HL-60 (cell line): ENCODE data around the gene IQSEC3.

ENCODE experiments used
- DNase-seq, 2 experiments: peaks; one replicate each; pipeline ENCODE4 v3.0.0-alpha.2; 2010 to 2020; ENCODE audit warnings: low read depth in 1 of 2, low spot score in 1 of 2
- H3K27ac ChIP-seq: fragments of 250-450 bp; sonication (Bioruptor Pico); replicated peaks from 2 replicates; pipeline ENCODE4 v1.5.1; 2020; ENCODE audit warnings: mild to moderate bottlenecking, moderate library complexity
- H3K27me3 ChIP-seq: fragments of 250-450 bp; sonication (Bioruptor Pico); 2 replicates; pipeline ENCODE4 v1.5.1; 2021; ENCODE audit warnings: mild to moderate bottlenecking, moderate library complexity; ENCODE audit not compliant: insufficient read depth, poor library complexity, severe bottlenecking
- H3K4me3 ChIP-seq: replicated peaks from 2 replicates; pipeline ENCODE4 v1.5.1; 2011; ENCODE audit warnings: mild to moderate bottlenecking, control low read depth, low read length; ENCODE audit not compliant: insufficient read depth
- GABPA ChIP-seq: IDR thresholded peaks from 2 replicates; pipeline ENCODE4 v1.6.1; 2012; ENCODE audit warnings: low read depth
- POLR2AphosphoS5 ChIP-seq: IDR thresholded peaks from 2 replicates; pipeline ENCODE4 v1.6.1; 2012; ENCODE audit warnings: low read depth
- REST ChIP-seq: IDR thresholded peaks from 2 replicates; pipeline ENCODE4 v1.6.1; 2012; ENCODE audit warnings: low read depth; ENCODE audit not compliant: insufficient replicate concordance
- SPI1 ChIP-seq: IDR thresholded peaks from 2 replicates; pipeline ENCODE4 v1.6.1; 2012; ENCODE audit warnings: low read depth, mild to moderate bottlenecking, borderline replicate concordance
- TF ChIP-seq, protein P1 (sequence below): IDR thresholded peaks from one replicate; pipeline ENCODE4 v1.5.1; 2011; ENCODE audit warnings: low read length, control low read depth, inconsistent platforms; ENCODE audit not compliant: insufficient read depth

IQSEC3 gene

GRCh38 chr12:125566-125965 lies 59.0 kb downstream of the IQSEC3 start:
- TF ChIP-seq POLR2AphosphoS5 (no peak), REST (no peak), SPI1 (no peak), GABPA (no peak)
- TF ChIP-seq, protein P1, sequence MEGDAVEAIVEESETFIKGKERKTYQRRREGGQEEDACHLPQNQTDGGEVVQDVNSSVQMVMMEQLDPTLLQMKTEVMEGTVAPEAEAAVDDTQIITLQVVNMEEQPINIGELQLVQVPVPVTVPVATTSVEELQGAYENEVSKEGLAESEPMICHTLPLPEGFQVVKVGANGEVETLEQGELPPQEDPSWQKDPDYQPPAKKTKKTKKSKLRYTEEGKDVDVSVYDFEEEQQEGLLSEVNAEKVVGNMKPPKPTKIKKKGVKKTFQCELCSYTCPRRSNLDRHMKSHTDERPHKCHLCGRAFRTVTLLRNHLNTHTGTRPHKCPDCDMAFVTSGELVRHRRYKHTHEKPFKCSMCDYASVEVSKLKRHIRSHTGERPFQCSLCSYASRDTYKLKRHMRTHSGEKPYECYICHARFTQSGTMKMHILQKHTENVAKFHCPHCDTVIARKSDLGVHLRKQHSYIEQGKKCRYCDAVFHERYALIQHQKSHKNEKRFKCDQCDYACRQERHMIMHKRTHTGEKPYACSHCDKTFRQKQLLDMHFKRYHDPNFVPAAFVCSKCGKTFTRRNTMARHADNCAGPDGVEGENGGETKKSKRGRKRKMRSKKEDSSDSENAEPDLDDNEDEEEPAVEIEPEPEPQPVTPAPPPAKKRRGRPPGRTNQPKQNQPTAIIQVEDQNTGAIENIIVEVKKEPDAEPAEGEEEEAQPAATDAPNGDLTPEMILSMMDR, result no peak
- no peak for DNase-seq
- H3K27ac ChIP-seq, result no peak overlapping the region
- no peak overlapping the region for H3K4me3 ChIP-seq
- no peaks in the 10 kb centered on the region for H3K27me3 ChIP-seq

- TF ChIP-seq GABPA (no peak), SPI1 (peak; percentile 22; the same call in 1 of the 2 replicates), POLR2AphosphoS5 (no peak)
- TF ChIP-seq, protein P1, result no peak
- DNase-seq, result peak in 1 of 2 experiments; percentile 50
- Histone ChIP-seq H3K27me3 (no peaks in the 10 kb centered on the region), H3K4me3 (no peak overlapping the region), H3K27ac (no peak overlapping the region)
Measured at GRCh38 chr12:128079-128478, 61.5 kb downstream of the IQSEC3 start.

GRCh38 chr12:129001-129400 lies 62.4 kb downstream of the IQSEC3 start:
- no peak for DNase-seq
- Histone ChIP-seq H3K27me3 (no peaks in the 10 kb centered on the region), H3K27ac (no peak overlapping the region), H3K4me3 (no peak overlapping the region)
- TF ChIP-seq, protein P1, result no peak
- no peak for TF ChIP-seq POLR2AphosphoS5
- TF ChIP-seq REST, result no peak
- TF ChIP-seq GABPA, result no peak
- no peak for TF ChIP-seq SPI1

DNA sequence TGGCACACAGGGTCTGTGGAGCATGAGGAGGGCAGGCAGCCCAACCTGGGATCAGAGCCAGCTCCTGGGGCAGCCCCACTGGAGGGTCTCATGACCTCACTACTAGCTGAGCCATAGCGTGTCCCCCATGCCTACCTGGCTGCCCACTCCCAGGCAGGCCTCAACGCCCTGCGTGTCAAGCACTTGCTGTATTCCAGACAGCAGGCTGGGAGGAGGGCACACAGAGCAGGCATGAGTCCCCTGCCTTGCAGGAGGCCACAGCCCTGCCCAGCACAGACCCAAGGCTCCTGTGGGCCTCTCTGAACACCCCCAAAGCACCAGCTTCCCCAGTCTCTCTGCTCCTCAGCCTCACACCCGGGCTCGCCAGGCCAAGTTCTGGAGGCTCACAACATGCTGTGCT lies 64.0 kb downstream of the IQSEC3 start:
- TF ChIP-seq POLR2AphosphoS5, result no peak
- TF ChIP-seq, protein P1, result no peak
- TF ChIP-seq GABPA, result no peak
- no peak for TF ChIP-seq REST
- TF ChIP-seq SPI1, result no peak
- no peak overlapping the region for H3K4me3 ChIP-seq
- no peaks in the 10 kb centered on the region for H3K27me3 ChIP-seq
- DNase-seq, result no peak
- H3K27ac ChIP-seq, result no peak overlapping the region
